Stimulated activated CD4-positive, alpha-beta T cell treated with anti-CD3 and anti-CD28 coated beads, TNF-alpha, amount 100 ng/mL, for 4 hours (primary cell): ENCODE results near the gene CTNNBIP1.
A peak's percentile ranks its signal among the peaks of the same experiment; 100 is the strongest.

ENCODE experiments used
- DNase-seq, 3 experiments: peaks; one replicate each; pipeline ENCODE4 v3.0.0-alpha.2; 2020; ENCODE audit warnings: low read depth in 3 of 3

Gene CTNNBIP1

GRCh38 chr1:9877962-9878361 is 32.1 kb downstream of the CTNNBIP1 start:
- no peak for DNase-seq

GRCh38 chr1:9875636-9876000 is 34.5 kb downstream of the CTNNBIP1 start:
- no peak for DNase-seq

- peak; percentile 44 to 52 (median 48) for DNase-seq
Observed at GRCh38 chr1:9874959-9875635, 35.0 kb downstream of the CTNNBIP1 start.

GRCh38 chr1:9874412-9874811 is 35.7 kb downstream of the CTNNBIP1 start:
- DNase-seq = no peak

DNA sequence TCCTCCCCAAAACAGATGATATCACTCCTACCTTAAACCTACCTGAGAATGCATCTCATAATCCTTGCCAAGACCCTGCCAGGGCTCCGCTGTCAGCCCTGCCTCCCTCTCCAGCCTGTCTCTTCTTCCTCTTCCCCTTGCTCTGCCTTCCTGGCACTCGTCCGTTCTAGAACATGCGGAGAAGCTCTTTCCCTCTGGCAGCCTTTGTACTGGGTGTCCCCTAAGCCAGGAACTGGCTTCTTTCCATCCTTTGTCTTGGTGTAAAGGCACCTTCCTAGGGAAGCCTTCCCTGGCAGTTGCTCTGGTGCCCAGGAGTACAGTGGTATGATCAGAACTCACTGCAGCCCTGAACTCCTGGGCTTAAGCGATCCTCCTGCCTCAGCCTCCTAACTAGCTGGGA is 36.1 kb downstream of the CTNNBIP1 start:
- no peak for DNase-seq

DNA sequence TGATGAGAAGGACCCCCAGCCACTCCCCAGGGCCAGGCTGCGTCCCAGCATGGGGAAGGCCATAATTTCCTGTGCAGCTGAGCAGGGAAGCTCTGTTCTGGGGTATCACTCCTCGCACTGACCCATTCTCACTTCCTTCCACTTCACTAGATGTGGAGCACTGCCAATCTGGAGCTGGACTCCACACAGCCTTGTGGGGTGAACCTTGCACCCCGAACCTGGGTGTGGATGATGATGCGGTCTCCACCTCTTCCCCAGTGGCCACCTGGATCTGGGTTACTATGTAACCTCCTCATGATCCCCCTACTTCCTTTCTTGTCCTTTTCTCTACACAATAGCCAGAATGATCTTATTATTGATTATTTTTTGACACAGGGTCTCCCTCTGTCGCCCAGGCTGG is 36.7 kb downstream of the CTNNBIP1 start:
- DNase-seq = no peak

DNA sequence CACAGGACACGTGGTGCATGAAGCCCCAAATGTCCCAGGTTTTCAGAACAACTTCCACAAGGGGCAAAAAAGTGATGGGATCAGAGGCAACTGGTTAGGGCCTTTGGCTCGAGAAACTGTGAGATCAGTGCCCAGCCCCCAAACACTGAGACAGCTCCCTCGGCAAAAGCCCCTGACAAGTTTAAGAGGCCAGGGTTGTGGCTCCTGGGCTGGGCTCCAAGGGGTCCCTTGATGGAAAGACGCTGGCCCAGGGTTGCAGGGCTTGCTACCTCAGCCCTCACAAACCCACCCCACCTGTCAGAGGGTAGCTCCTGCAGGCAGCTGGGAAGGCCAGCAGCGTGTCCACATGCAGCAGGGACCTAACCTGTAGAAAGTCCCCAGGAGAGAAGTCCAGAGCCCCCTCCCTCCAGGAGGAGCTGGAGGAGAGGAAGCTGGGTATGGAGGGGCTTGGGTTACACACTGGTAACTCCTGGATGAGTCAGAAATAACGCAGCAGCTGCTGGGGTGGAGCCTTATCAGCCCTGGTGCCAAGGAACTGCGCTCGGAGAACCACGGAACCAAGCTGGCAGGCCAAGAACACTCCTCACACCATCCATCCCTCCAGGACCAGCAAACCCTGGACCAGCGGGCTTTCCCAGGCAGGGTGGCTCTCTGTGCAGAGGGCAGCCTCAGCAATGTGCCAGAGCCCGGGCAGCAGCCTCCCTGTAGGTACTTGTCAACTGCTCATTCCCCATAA is 37.5 kb downstream of the CTNNBIP1 start:
- DNase-seq = no peak

DNA sequence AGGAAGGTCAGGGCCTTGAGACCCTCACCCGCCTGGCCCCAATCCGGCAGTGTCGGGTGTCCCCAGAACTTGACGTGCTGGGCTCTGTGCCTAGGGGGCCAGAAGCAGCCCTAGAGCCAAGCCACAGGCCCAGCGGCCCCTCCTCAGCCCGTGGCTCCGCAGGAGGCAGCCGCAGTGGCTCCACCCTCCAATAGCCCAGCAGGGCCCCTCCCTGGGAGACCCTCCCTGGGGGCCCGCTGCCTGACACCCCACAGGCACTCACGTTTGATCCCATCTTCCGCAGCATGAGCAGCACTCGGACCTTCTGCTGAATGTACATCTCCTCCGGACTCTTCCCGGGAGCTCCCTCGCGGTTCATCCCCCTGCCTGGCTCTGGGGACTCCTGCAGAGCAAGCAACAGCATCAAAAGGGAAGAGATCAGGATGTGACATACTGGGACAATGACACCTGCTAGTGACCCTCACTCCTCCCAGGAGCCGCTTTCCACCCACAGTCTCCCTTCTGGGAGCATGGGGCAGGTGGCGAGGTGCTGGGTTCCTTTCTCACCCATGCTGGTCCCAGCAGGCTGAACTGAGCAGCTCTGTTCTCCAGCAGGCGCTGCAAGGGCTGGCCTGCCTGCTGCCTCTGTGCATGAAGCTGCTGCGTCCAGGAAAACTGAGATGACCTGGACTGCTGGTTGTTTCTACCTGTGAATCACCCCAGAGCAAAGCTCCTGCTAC is 38.2 kb downstream of the CTNNBIP1 start:
- DNase-seq = no peak

GRCh38 chr1:9871021-9871420 is 39.0 kb downstream of the CTNNBIP1 start:
- no peak for DNase-seq

GRCh38 chr1:9870572-9870971 is 39.5 kb downstream of the CTNNBIP1 start:
- DNase-seq = no peak

DNA sequence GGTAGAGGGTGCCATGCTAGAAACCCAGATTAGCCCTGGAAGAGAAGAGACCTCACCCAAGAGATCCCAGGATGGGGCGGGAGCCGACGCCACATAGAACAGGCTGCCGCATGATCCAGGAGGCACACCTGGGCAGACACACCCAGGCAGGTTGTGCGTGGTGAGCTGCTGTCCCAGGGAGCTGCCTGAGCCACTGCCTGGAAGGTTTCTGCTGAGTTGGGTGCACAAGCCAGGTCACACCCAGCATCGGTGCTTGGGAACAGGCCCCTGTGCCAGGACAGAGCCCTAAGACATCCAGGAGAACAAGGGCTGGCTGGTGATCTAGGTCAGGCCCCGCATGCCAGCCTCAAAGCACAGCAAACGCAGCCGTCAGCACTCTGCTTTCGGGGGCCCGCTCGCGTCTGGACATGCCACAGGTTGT is 40.2 kb downstream of the CTNNBIP1 start:
- DNase-seq = no peak

DNA sequence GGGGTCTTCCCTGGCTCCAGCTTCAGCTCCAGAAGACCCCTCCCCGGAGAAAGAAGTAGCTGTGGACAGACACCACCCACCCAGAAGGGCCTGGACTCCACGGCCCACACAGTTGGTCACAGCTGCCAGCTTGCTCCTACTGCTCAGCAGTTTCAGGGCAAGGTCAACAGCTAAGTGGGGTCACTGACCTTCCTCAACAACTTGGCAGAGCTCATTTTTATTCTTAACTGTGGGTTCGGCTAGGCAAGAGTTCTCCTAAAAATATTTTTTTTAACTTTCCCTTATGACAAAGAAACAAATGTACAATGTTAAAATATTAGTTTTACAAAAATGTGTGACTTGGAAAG is 41.9 kb downstream of the CTNNBIP1 start:
- no peak for DNase-seq

GRCh38 chr1:9867408-9868243 is 42.4 kb downstream of the CTNNBIP1 start:
- peak; percentile 76 to 88 (median 82) for DNase-seq

- no peak for DNase-seq
Observed at GRCh38 chr1:9866836-9867235, 43.2 kb downstream of the CTNNBIP1 start.

- DNase-seq = no peak
Observed at GRCh38 chr1:9865724-9866123, 44.3 kb downstream of the CTNNBIP1 start.

GRCh38 chr1:9863371-9863770 is 46.7 kb downstream of the CTNNBIP1 start:
- DNase-seq = no peak

- DNase-seq = no peak
Observed at GRCh38 chr1:9861360-9861759, 48.7 kb downstream of the CTNNBIP1 start.

DNA sequence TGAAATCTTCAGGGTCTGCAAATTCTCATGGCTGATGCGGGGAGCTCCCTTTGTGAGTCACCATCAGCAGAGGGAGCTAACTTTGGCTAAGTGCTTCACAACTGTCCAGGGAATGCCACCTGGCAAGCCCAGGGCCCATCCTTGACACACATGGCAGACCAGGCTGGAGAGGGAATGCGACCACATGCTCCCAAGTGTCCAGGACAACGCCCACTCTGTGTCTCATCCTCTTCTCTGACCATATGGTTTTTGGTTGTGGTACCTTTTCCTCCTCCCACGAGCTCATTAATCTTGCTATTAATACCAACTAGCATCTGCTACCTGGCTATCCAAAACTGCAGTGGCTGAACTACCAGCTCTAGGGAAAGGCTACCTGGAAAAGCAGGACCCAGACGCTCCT is 49.2 kb downstream of the CTNNBIP1 start:
- no peak for DNase-seq

GRCh38 chr1:9859281-9860014 is 50.6 kb downstream of the CTNNBIP1 start:
- no peak for DNase-seq

GRCh38 chr1:9858293-9859035 is 51.6 kb downstream of the CTNNBIP1 start:
- no peak for DNase-seq

DNA sequence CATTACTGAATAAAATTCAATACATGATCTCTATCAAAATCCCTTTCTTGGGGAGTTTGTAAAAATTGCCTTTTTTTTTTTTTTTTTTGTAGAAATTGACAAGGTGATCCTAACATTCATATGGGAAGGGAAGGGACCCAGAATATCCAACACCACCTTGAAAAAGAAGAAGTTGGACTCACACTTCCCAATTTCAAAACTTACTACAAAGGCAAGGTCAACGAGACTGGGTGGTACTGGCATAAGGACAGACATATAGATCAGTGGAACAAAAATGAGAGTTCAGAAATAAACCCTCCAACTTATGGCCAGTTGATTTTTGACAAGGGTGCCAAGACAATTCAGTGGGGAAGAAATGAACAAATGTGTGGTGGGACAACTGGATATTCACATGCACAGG is 54.9 kb downstream of the CTNNBIP1 start:
- no peak for DNase-seq
